ENCODE measurements around the gene ATP6V1D.

DNA sequence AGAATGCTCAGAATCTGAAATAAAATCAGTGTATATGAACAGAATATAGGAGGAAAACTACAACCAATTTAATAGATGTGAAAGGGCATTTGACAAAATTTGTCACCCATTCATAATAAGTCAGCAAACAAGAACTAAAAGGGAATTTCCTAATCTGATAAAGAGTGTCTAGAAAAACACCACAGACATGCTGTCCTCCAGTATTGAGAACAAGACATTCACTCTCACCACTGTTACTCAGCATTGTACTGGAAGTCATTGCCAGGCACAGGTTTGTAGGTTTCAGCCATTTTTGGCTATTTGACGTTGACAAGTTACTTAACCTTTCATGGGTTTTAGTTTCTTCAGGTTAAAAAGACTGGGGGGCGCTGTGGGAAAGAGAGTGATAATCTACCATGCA lies 13.7 kb upstream of the ATP6V1D start:
- TF ChIP-seq CTCF (IDR thresholded peaks at IDR 0.05; ENCODE audit: low read depth, low read length) (no peak), POLR2A (IDR thresholded peaks at IDR 0.05; ENCODE audit: extremely low read depth, insufficient read length) (no peak)
- TF ChIP-seq, protein P1, sequence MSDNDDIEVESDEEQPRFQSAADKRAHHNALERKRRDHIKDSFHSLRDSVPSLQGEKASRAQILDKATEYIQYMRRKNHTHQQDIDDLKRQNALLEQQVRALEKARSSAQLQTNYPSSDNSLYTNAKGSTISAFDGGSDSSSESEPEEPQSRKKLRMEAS (IDR thresholded peaks at IDR 0.05; ENCODE audit: low read depth, low read length), result no peak
